ENCODE results near the gene SPATA12.

GRCh38 chr3:57109437-57110199, 49.2 kb downstream of the SPATA12 start:
- TF ChIP-seq, protein P1, sequence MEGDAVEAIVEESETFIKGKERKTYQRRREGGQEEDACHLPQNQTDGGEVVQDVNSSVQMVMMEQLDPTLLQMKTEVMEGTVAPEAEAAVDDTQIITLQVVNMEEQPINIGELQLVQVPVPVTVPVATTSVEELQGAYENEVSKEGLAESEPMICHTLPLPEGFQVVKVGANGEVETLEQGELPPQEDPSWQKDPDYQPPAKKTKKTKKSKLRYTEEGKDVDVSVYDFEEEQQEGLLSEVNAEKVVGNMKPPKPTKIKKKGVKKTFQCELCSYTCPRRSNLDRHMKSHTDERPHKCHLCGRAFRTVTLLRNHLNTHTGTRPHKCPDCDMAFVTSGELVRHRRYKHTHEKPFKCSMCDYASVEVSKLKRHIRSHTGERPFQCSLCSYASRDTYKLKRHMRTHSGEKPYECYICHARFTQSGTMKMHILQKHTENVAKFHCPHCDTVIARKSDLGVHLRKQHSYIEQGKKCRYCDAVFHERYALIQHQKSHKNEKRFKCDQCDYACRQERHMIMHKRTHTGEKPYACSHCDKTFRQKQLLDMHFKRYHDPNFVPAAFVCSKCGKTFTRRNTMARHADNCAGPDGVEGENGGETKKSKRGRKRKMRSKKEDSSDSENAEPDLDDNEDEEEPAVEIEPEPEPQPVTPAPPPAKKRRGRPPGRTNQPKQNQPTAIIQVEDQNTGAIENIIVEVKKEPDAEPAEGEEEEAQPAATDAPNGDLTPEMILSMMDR (IDR thresholded peaks at IDR 0.05): no peak
- no peak for TF ChIP-seq POLR2A (IDR thresholded peaks at IDR 0.05)
